ENCODE data around the gene VEGFA.

Gene VEGFA

GRCh38 chr6:43775535-43775885 lies 5.5 kb downstream of the VEGFA start:
- FAIRE-seq (no peak), DNase-seq (ENCODE audit: insufficient read length, low spot score) (no peak)
- no peak for TF ChIP-seq POLR2A (IDR thresholded peaks at IDR 0.05; ENCODE audit: low read depth, low read length)

- no peak for TF ChIP-seq POLR2A (IDR thresholded peaks at IDR 0.05; ENCODE audit: low read depth, low read length)
- no peak for DNase-seq (ENCODE audit: insufficient read length, low spot score)
- no peak for FAIRE-seq
Measured at GRCh38 chr6:43776115-43776798, 6.2 kb downstream of the VEGFA start.

- FAIRE-seq (no peak), DNase-seq (ENCODE audit: insufficient read length, low spot score) (no peak)
- no peak for TF ChIP-seq POLR2A (IDR thresholded peaks at IDR 0.05; ENCODE audit: low read depth, low read length)
Measured at GRCh38 chr6:43776799-43777776, 7.1 kb downstream of the VEGFA start.

- no peak for TF ChIP-seq POLR2A (IDR thresholded peaks at IDR 0.05; ENCODE audit: low read depth, low read length)
- DNase-seq (ENCODE audit: insufficient read length, low spot score) (no peak), FAIRE-seq (no peak)
Measured at GRCh38 chr6:43778131-43778855, 8.3 kb downstream of the VEGFA start.

GRCh38 chr6:43778976-43779851 lies 9.2 kb downstream of the VEGFA start:
- DNase-seq (ENCODE audit: insufficient read length, low spot score) (no peak), FAIRE-seq (no peak)
- no peak for TF ChIP-seq POLR2A (IDR thresholded peaks at IDR 0.05; ENCODE audit: low read depth, low read length)

- FAIRE-seq (no peak), DNase-seq (ENCODE audit: insufficient read length, low spot score) (no peak)
- TF ChIP-seq POLR2A (IDR thresholded peaks at IDR 0.05; ENCODE audit: low read depth, low read length), result no peak
Measured at GRCh38 chr6:43779852-43780236, 9.8 kb downstream of the VEGFA start.

GRCh38 chr6:43780293-43780692 lies 10.3 kb downstream of the VEGFA start:
- FAIRE-seq, result no peak
- TF ChIP-seq POLR2A (IDR thresholded peaks at IDR 0.05; ENCODE audit: low read depth, low read length), result no peak
- DNase-seq (ENCODE audit: insufficient read length, low spot score), result no peak

- no peak for TF ChIP-seq POLR2A (IDR thresholded peaks at IDR 0.05; ENCODE audit: low read depth, low read length)
- DNase-seq (ENCODE audit: insufficient read length, low spot score), result no peak
- no peak for FAIRE-seq
Measured at GRCh38 chr6:43780941-43781928, 11.2 kb downstream of the VEGFA start.

GRCh38 chr6:43781941-43782704 lies 12.1 kb downstream of the VEGFA start:
- FAIRE-seq, result no peak
- no peak for TF ChIP-seq POLR2A (IDR thresholded peaks at IDR 0.05; ENCODE audit: low read depth, low read length)
- DNase-seq (ENCODE audit: insufficient read length, low spot score), result no peak

- FAIRE-seq (no peak), DNase-seq (ENCODE audit: insufficient read length, low spot score) (no peak)
- no peak for TF ChIP-seq POLR2A (IDR thresholded peaks at IDR 0.05; ENCODE audit: low read depth, low read length)
Measured at GRCh38 chr6:43782764-43783513, 12.9 kb downstream of the VEGFA start.
